NCI-H446 (cell line): ENCODE data around the gene SNX20.

Experiments
- DNase-seq, 2 experiments: peaks; one replicate each; lab custom pipeline; 2025; lab: John Stamatoyannopoulos, UW

Gene SNX20

GRCh38 chr16:50705436-50706110 lies 24.5 kb upstream of the SNX20 start:
- DNase-seq: no peak

- no peak for DNase-seq
Observed at GRCh38 chr16:50704245-50704644, 23.1 kb upstream of the SNX20 start.

GRCh38 chr16:50702725-50703124 lies 21.6 kb upstream of the SNX20 start:
- DNase-seq: peak in 1 of 2 experiments; percentile 11

- DNase-seq: no peak
Observed at GRCh38 chr16:50699326-50700159, 18.4 kb upstream of the SNX20 start.

- DNase-seq: no peak
Observed at GRCh38 chr16:50697881-50698767, 17.0 kb upstream of the SNX20 start.

- no peak for DNase-seq
Observed at GRCh38 chr16:50697421-50697715, 16.3 kb upstream of the SNX20 start.

- no peak for DNase-seq
Observed at GRCh38 chr16:50696575-50697420, 15.7 kb upstream of the SNX20 start.

GRCh38 chr16:50696126-50696525 lies 15.0 kb upstream of the SNX20 start:
- no peak for DNase-seq

GRCh38 chr16:50695017-50696000 lies 14.2 kb upstream of the SNX20 start:
- DNase-seq: no peak

- DNase-seq: no peak
Observed at GRCh38 chr16:50694206-50694605, 13.1 kb upstream of the SNX20 start.

GRCh38 chr16:50692999-50693781 lies 12.1 kb upstream of the SNX20 start, which contains the start of gene NOD2:
Gene NOD2 (plus strand): TSS chr16:50693606. CDS start chr16:50699496, 5,890 bp downstream.
- no peak for DNase-seq

GRCh38 chr16:50692644-50692998 lies 11.5 kb upstream of the SNX20 start:
- DNase-seq: no peak

- DNase-seq: no peak
Observed at GRCh38 chr16:50690177-50690576, 9.1 kb upstream of the SNX20 start.

GRCh38 chr16:50688867-50689266 lies 7.8 kb upstream of the SNX20 start:
- no peak for DNase-seq

GRCh38 chr16:50688083-50688482 lies 7.0 kb upstream of the SNX20 start:
- no peak for DNase-seq

- no peak for DNase-seq
Observed at GRCh38 chr16:50685462-50686063, 4.5 kb upstream of the SNX20 start.

- no peak for DNase-seq
Observed at GRCh38 chr16:50684823-50685461, 3.8 kb upstream of the SNX20 start.

- DNase-seq: no peak
Observed at GRCh38 chr16:50683689-50684374, 2.7 kb upstream of the SNX20 start.
